HL-60 (cell line): ENCODE results near the gene LRRC37A.
"Not testable (repeated sequence)": the region's sequence is repeated elsewhere in the genome, so short reads cannot be mapped to it uniquely, and the experiment has no call there.

Experiments used
- CTCF ChIP-seq: IDR thresholded peaks from one replicate; pipeline ENCODE4 v1.5.1; 2011; ENCODE audit warnings: low read length, control low read depth, inconsistent platforms; ENCODE audit not compliant: insufficient read depth
- GABPA ChIP-seq: IDR thresholded peaks from 2 replicates; pipeline ENCODE4 v1.6.1; 2012; ENCODE audit warnings: low read depth
- POLR2AphosphoS5 ChIP-seq: IDR thresholded peaks from 2 replicates; pipeline ENCODE4 v1.6.1; 2012; ENCODE audit warnings: low read depth
- REST ChIP-seq: IDR thresholded peaks from 2 replicates; pipeline ENCODE4 v1.6.1; 2012; ENCODE audit warnings: low read depth; ENCODE audit not compliant: insufficient replicate concordance
- SPI1 ChIP-seq: IDR thresholded peaks from 2 replicates; pipeline ENCODE4 v1.6.1; 2012; ENCODE audit warnings: low read depth, mild to moderate bottlenecking, borderline replicate concordance

GRCh38 chr17:46294831-46295230 is at the start of gene LRRC37A:
- TF ChIP-seq CTCF, POLR2AphosphoS5, REST, GABPA, SPI1: not testable (repeated sequence)
